ENCODE data around the gene NECAB2.

The NECAB2 gene

GRCh38 chr16:84015399-84015798 lies 47.4 kb downstream of the NECAB2 start:
- no peak overlapping the region for H3K4me2 ChIP-seq (ENCODE audit: low read depth, low read length, poor library complexity, severe bottlenecking)
- H3K4me1 ChIP-seq (ENCODE audit: insufficient read depth, low read length, poor library complexity, severe bottlenecking) = no peaks in the 10 kb centered on the region

GRCh38 chr16:84016477-84016876 lies 48.4 kb downstream of the NECAB2 start:
- H4K20me1 ChIP-seq (ENCODE audit: insufficient read depth, low read length, poor library complexity, severe bottlenecking) = no peaks in the 10 kb centered on the region
- TF ChIP-seq EZH2phosphoT487 (IDR thresholded peaks at IDR 0.05; ENCODE audit: borderline replicate concordance) = no peak
- TF ChIP-seq, protein P1, sequence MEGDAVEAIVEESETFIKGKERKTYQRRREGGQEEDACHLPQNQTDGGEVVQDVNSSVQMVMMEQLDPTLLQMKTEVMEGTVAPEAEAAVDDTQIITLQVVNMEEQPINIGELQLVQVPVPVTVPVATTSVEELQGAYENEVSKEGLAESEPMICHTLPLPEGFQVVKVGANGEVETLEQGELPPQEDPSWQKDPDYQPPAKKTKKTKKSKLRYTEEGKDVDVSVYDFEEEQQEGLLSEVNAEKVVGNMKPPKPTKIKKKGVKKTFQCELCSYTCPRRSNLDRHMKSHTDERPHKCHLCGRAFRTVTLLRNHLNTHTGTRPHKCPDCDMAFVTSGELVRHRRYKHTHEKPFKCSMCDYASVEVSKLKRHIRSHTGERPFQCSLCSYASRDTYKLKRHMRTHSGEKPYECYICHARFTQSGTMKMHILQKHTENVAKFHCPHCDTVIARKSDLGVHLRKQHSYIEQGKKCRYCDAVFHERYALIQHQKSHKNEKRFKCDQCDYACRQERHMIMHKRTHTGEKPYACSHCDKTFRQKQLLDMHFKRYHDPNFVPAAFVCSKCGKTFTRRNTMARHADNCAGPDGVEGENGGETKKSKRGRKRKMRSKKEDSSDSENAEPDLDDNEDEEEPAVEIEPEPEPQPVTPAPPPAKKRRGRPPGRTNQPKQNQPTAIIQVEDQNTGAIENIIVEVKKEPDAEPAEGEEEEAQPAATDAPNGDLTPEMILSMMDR (conservative IDR thresholded peaks at IDR 0.05; ENCODE audit: low read length) = no peak
- H3K27me3 ChIP-seq (ENCODE audit: insufficient read depth, low read length, poor library complexity, severe bottlenecking) = no peaks in the 10 kb centered on the region
- H3K36me3 ChIP-seq (ENCODE audit: insufficient read depth, low read length) = no peaks in the 10 kb centered on the region
- H3K9me3 ChIP-seq (ENCODE audit: insufficient read depth, low read depth, low read length) = no peaks in the 10 kb centered on the region
- H2AFZ ChIP-seq (ENCODE audit: low read length) = no peak overlapping the region
- H3K4me3 ChIP-seq (ENCODE audit: low read length, poor library complexity, severe bottlenecking) = no peak overlapping the region
- no peaks in the 10 kb centered on the region for H3F3A ChIP-seq (ENCODE audit: low read depth)
- no peaks in the 10 kb centered on the region for H3K9me2 ChIP-seq (replicated peaks; ENCODE audit: low read depth, low read length)
- no peak overlapping the region for H3K9ac ChIP-seq (ENCODE audit: low read depth, low read length, poor library complexity, severe bottlenecking)
- H3K4me2 ChIP-seq (ENCODE audit: low read depth, low read length, poor library complexity, severe bottlenecking) = no peak overlapping the region
- H3K79me2 ChIP-seq (ENCODE audit: insufficient read depth, low read length) = no peaks in the 10 kb centered on the region
- H3K4me1 ChIP-seq (ENCODE audit: insufficient read depth, low read length, poor library complexity, severe bottlenecking) = no peaks in the 10 kb centered on the region

More at GRCh38 chr16:84015399-84015798, 47.4 kb downstream of the NECAB2 start:
- Histone ChIP-seq H3K4me3 (ENCODE audit: low read length, poor library complexity, severe bottlenecking) (no peak overlapping the region), H3K27me3 (ENCODE audit: insufficient read depth, low read length, poor library complexity, severe bottlenecking) (no peaks in the 10 kb centered on the region), H3K79me2 (ENCODE audit: insufficient read depth, low read length) (no peaks in the 10 kb centered on the region), H3K9ac (ENCODE audit: low read depth, low read length, poor library complexity, severe bottlenecking) (no peak overlapping the region), H3K36me3 (ENCODE audit: insufficient read depth, low read length) (no peaks in the 10 kb centered on the region), H3K9me3 (ENCODE audit: insufficient read depth, low read depth, low read length) (no peaks in the 10 kb centered on the region), H3K9me2 (replicated peaks; ENCODE audit: low read depth, low read length) (no peaks in the 10 kb centered on the region), H4K20me1 (ENCODE audit: insufficient read depth, low read length, poor library complexity, severe bottlenecking) (no peaks in the 10 kb centered on the region), H2AFZ (ENCODE audit: low read length) (no peak overlapping the region), H3F3A (ENCODE audit: low read depth) (no peaks in the 10 kb centered on the region)
- no peak for TF ChIP-seq EZH2phosphoT487 (IDR thresholded peaks at IDR 0.05; ENCODE audit: borderline replicate concordance)
- TF ChIP-seq, protein P1 (conservative IDR thresholded peaks at IDR 0.05; ENCODE audit: low read length) = no peak

DNA sequence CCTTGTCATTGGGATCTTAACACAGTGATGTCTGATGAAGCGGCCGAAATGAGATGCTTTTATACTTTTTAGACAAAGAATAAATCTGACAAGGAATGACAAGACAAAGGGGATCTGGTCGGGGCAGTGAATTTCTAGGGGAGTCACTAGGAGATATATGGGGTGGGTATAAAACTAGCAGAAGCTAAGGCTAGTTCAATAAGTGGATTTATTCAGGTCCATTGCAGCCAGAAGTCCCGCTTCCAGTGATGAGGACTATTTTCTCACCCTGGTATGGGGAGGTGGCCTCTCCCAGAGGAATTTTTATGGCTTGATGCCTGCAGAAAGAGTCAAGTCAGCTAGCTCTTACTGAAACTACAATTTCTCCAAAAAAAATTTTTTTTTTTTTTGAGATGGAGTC lies 50.7 kb downstream of the NECAB2 start:
- no peaks in the 10 kb centered on the region for H3K9me3 ChIP-seq (ENCODE audit: insufficient read depth, low read depth, low read length)
- H2AFZ ChIP-seq (ENCODE audit: low read length) = no peak overlapping the region
- no peaks in the 10 kb centered on the region for H3K79me2 ChIP-seq (ENCODE audit: insufficient read depth, low read length)
- H3K4me1 ChIP-seq (ENCODE audit: insufficient read depth, low read length, poor library complexity, severe bottlenecking) = no peaks in the 10 kb centered on the region
- no peaks in the 10 kb centered on the region for H3K27me3 ChIP-seq (ENCODE audit: insufficient read depth, low read length, poor library complexity, severe bottlenecking)
- H3F3A ChIP-seq (ENCODE audit: low read depth) = no peaks in the 10 kb centered on the region
- no peaks in the 10 kb centered on the region for H3K9me2 ChIP-seq (replicated peaks; ENCODE audit: low read depth, low read length)
- no peaks in the 10 kb centered on the region for H4K20me1 ChIP-seq (ENCODE audit: insufficient read depth, low read length, poor library complexity, severe bottlenecking)
- H3K9ac ChIP-seq (ENCODE audit: low read depth, low read length, poor library complexity, severe bottlenecking) = no peak overlapping the region
- H3K36me3 ChIP-seq (ENCODE audit: insufficient read depth, low read length) = no peaks in the 10 kb centered on the region
- no peak overlapping the region for H3K4me3 ChIP-seq (ENCODE audit: low read length, poor library complexity, severe bottlenecking)
- H3K4me2 ChIP-seq (ENCODE audit: low read depth, low read length, poor library complexity, severe bottlenecking) = no peak overlapping the region
- TF ChIP-seq, protein P1 (conservative IDR thresholded peaks at IDR 0.05; ENCODE audit: low read length) = no peak
- TF ChIP-seq EZH2phosphoT487 (IDR thresholded peaks at IDR 0.05; ENCODE audit: borderline replicate concordance) = no peak
